Keratinocyte (primary cell): Measurements from ENCODE around the gene C12orf60.

Experiments
- EZH2 ChIP-seq: IDR thresholded peaks from one replicate; pipeline ENCODE4 v1.6.1; 2012; ENCODE audit warnings: inconsistent platforms, mild to moderate bottlenecking, low read length, moderate library complexity
- TF ChIP-seq, protein P1 (sequence below), 3 experiments: IDR thresholded peaks in 1 of 3; conservative IDR thresholded peaks in 1 of 3; optimal IDR thresholded peaks in 1 of 3; 2 replicates in 2 of 3; 3 replicates in 1 of 3; pipeline versions ENCODE3 to v1.5.1; 2011; ENCODE audit warnings: low read length in 3 of 3, mild to moderate bottlenecking in 3 of 3, moderate library complexity in 2 of 3, control low read depth in 1 of 3, inconsistent platforms in 1 of 3; ENCODE audit not compliant: insufficient read depth in 2 of 3; ENCODE audit errors: extremely low read depth in 1 of 3

DNA sequence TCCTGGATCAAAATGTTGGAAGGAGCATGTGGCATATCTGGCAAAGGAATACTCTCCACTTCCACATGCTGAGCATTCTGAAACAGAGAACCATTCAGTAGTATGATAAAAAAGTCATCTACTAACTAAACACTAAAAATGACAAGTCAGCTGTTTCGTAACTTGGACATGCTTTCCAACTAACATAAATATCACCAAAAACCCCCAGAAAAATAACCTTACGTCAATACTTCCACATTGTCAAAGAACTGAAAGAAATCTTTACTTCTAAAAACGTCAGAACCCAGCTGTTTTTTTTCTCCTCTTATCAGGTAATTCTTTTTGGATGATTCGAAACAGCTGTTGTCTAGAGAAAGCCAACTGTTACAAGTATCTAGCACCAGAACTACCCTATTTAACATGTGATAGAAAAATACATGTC lies 8.4 kb upstream of the C12orf60 start:
- TF ChIP-seq, protein P1, sequence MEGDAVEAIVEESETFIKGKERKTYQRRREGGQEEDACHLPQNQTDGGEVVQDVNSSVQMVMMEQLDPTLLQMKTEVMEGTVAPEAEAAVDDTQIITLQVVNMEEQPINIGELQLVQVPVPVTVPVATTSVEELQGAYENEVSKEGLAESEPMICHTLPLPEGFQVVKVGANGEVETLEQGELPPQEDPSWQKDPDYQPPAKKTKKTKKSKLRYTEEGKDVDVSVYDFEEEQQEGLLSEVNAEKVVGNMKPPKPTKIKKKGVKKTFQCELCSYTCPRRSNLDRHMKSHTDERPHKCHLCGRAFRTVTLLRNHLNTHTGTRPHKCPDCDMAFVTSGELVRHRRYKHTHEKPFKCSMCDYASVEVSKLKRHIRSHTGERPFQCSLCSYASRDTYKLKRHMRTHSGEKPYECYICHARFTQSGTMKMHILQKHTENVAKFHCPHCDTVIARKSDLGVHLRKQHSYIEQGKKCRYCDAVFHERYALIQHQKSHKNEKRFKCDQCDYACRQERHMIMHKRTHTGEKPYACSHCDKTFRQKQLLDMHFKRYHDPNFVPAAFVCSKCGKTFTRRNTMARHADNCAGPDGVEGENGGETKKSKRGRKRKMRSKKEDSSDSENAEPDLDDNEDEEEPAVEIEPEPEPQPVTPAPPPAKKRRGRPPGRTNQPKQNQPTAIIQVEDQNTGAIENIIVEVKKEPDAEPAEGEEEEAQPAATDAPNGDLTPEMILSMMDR (optimal IDR thresholded peaks at IDR 0.05 in 1 of 3, IDR thresholded peaks at IDR 0.05 in 1 of 3, conservative IDR thresholded peaks at IDR 0.05 in 1 of 3; ENCODE audit: extremely low read depth in 1 of 3, insufficient read depth in 2 of 3, low read length in 3 of 3) = no peak
- no peak for TF ChIP-seq EZH2
